GM18502 (cell line): Measurements from ENCODE around the gene NPPC.
"Not testable (repeated sequence)": the region's sequence is repeated elsewhere in the genome, so short reads cannot be mapped to it uniquely, and the experiment has no call there.

Source experiments
- ATAC-seq: cut with Tn5 transposase; IDR thresholded peaks from one replicate; pipeline ENCODE4 v1.9.1; 2021; ENCODE audit warnings: mild to moderate bottlenecking; ENCODE audit not compliant: unreplicated experiment, poor library complexity

NPPC gene

GRCh38 chr2:231923010-231923344 is 3.2 kb downstream of the NPPC start:
- ATAC-seq, result no peak

GRCh38 chr2:231922311-231923009 is 3.7 kb downstream of the NPPC start:
- ATAC-seq, result no peak

DNA sequence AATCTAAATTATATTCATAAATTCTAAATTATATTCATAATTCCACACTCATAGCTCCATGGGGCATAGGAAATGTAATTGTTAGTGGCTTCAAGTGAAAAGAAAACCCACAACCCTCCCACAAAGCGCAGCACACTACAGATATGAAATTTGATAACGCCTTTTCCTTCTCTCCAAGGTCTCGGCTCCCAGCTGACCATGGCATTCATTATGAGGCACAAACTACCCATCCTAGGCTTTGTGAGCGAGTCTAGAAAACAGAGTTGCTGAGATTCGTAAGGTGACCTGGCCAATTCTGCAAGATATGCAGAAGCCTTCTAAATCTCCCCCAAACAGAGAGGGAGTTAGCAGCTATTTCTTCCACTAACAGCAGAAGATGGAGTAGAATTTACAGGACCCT is 5.4 kb downstream of the NPPC start:
- no peak for ATAC-seq

- ATAC-seq, result no peak
Observed at GRCh38 chr2:231920366-231920765, 5.8 kb downstream of the NPPC start.

DNA sequence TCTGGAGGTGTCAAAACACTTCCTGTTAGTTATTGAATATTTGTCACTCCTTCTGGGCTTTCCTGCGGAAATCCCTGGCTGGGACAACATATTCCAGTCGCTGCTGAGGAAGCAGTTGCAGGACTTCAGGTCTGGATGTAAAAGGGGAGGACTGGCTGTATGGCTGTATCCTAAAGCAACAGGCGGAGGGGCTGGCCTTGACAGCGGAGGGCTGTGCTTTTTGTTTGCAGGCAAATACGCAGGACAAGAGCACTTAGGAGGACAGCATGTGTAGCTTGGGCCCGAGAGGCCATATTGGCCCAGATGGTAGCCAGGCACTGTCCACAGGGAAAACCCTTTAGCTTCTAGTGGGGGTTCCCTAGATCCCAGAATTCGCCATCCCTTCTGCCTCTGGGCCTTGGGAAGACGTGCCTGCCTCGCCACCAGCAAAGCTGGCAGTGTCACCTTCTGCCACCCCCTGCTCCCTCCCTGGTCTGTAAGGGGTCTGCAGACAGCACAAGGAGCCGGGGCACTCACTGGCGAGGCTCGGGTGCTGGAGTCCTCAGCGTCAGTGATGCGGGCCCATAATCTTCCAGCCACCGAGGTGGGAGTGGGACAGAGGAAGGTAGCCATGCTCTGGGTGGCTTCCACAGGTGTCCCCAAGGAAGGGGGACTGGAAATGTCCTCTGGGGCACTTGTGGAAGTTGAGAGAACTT is 6.7 kb downstream of the NPPC start:
- no peak for ATAC-seq

GRCh38 chr2:231918501-231919330 is 7.5 kb downstream of the NPPC start:
- no peak for ATAC-seq

DNA sequence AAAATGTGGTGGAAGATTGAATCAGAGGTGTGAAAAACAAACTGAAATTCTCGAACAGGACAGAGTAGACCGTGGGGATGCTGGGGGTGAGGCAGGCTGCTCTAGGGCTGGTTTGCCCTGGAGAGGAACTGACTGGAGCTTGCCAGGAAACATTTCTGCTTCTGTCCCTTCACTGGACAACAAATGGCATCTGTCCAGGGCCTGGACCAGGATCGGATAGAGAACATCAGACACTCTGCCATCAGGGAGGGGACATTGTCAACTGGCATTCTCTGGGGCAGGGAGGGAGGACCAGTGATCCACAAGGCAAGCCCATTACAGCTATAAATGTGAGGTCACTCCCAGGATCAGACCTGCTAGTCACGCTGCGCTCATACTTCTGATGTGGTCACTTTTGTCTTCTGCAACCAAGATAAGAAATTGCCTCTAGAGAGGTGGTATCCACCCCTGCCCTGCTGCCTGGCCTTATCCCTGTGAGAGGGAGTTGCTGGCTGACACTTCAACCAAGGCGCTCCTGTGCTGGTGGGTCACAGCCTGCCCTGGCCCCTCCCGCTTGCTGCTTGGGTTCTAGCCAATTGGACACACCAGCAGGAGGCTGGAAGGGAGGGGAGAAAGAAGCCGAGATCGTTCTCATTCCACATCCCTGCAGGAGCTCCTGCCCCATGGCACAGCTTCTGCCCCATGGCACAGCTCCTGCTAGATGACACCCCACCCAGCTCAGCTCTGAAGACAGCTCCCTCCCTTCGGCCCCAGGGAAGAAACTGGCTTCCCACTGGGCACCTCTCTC is 8.7 kb downstream of the NPPC start:
- no peak for ATAC-seq

- no peak for ATAC-seq
Observed at GRCh38 chr2:231914077-231914690, 12.0 kb downstream of the NPPC start.

- no peak for ATAC-seq
Observed at GRCh38 chr2:231911381-231911780, 14.8 kb downstream of the NPPC start.

GRCh38 chr2:231910771-231911170 is 15.4 kb downstream of the NPPC start:
- ATAC-seq, result no peak

- not testable (repeated sequence) for ATAC-seq
Observed at GRCh38 chr2:231910161-231910560, 16.0 kb downstream of the NPPC start.

- ATAC-seq, result no peak
Observed at GRCh38 chr2:231909631-231910030, 16.6 kb downstream of the NPPC start.

DNA sequence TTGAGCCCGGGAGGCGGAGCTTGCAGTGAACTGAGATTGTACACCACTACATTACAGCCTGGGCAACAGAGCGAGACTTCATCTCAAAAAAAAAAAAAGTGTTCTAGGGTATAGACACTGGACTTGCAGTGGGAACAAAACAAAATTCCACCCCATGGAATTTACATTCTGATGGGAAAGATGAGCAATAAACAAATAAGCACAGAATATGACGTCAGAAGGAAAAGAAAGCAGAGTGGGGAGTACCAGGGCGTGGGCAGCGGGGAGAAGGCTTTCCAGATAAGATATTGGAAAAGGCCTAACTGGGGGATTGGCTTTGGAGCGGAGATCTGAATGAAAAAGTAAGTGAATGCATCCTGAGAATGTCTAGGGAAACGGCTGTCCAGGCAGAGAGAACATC is 17.6 kb downstream of the NPPC start:
- no peak for ATAC-seq

- no peak for ATAC-seq
Observed at GRCh38 chr2:231907765-231908164, 18.4 kb downstream of the NPPC start.

GRCh38 chr2:231905026-231905425 is 21.2 kb downstream of the NPPC start:
- no peak for ATAC-seq

- no peak for ATAC-seq
Observed at GRCh38 chr2:231904161-231904611, 22.0 kb downstream of the NPPC start.

DNA sequence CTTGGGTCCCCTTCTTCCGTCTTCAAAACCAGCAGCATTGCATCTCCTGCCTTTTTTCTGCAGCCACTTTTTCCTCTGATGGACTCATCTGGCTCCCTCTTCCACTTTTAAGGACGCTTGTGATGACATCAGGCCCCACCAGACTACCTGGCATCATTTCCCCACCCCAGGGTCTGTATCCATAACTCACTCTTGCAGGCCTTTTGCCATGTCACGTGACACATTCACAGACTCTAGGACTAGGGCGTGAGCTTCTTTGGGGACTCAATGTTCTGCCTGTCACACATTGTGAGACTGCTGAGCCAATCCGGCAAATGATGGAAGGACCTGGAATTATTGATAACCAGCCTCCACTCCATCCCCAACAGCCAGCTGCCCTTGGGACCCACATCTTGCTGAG is 23.6 kb downstream of the NPPC start:
- ATAC-seq, result no peak

GRCh38 chr2:231900972-231901371 is 25.2 kb downstream of the NPPC start:
- ATAC-seq, result no peak

GRCh38 chr2:231900486-231900942 is 25.7 kb downstream of the NPPC start:
- ATAC-seq, result no peak
